BJ (cell line): Measurements from ENCODE around the gene PRRG2. TPM values are rescaled to one million over a fixed set of nuclear protein-coding genes. Genes with fewer than 3 reads are reported as not detected.

ENCODE experiments used
- CTCF ChIA-PET: fragments of 350-600 bp; formaldehyde crosslinking; extraction: SDS; loops from one replicate; lab custom pipeline; 2021; ENCODE audit warnings: antibody characterized with exemption, inconsistent platforms; lab: Yijun Ruan, JAX
- POLR2A ChIA-PET: fragments of 300-600 bp; sonication (Branson Sonifier 250); formaldehyde crosslinking; extraction: SDS; loops from one replicate; lab custom pipeline; 2021; ENCODE audit warnings: antibody characterized with exemption; lab: Charles Lee
- DNase-seq: peaks from one replicate; pipeline ENCODE4 v3.0.0-alpha.2; 2011; ENCODE audit warnings: low read depth
- H3K27me3 ChIP-seq: 2 replicates; pipeline ENCODE4 v1.6.0; 2011; ENCODE audit warnings: low read length; ENCODE audit not compliant: control insufficient read depth, insufficient read depth
- H3K36me3 ChIP-seq: 2 replicates; pipeline ENCODE4 v1.5.1; 2011; ENCODE audit warnings: low read length; ENCODE audit not compliant: control insufficient read depth, insufficient read depth
- H3K4me3 ChIP-seq: 2 replicates; pipeline ENCODE4 v1.5.1; 2011; ENCODE audit warnings: low read depth, mild to moderate bottlenecking, control low read depth, low read length
- polyA plus RNA-seq: library from polyadenylated mRNA; depleted of rRNA; stranded (reverse); fragments of >200 nt; gene quantifications from 2 replicates; pipeline ENCODE4 v1.2.3, GENCODE V29; 2011
- TF ChIP-seq, protein P1 (sequence below): IDR thresholded peaks from 2 replicates; pipeline ENCODE4 v1.5.1; 2011; ENCODE audit warnings: low read depth, mild to moderate bottlenecking, control low read depth, inconsistent platforms, low read length, moderate library complexity; ENCODE audit not compliant: insufficient read depth

PRRG2 gene
- polyA plus RNA-seq, 1 experiment: 0.12 TPM

DNA sequence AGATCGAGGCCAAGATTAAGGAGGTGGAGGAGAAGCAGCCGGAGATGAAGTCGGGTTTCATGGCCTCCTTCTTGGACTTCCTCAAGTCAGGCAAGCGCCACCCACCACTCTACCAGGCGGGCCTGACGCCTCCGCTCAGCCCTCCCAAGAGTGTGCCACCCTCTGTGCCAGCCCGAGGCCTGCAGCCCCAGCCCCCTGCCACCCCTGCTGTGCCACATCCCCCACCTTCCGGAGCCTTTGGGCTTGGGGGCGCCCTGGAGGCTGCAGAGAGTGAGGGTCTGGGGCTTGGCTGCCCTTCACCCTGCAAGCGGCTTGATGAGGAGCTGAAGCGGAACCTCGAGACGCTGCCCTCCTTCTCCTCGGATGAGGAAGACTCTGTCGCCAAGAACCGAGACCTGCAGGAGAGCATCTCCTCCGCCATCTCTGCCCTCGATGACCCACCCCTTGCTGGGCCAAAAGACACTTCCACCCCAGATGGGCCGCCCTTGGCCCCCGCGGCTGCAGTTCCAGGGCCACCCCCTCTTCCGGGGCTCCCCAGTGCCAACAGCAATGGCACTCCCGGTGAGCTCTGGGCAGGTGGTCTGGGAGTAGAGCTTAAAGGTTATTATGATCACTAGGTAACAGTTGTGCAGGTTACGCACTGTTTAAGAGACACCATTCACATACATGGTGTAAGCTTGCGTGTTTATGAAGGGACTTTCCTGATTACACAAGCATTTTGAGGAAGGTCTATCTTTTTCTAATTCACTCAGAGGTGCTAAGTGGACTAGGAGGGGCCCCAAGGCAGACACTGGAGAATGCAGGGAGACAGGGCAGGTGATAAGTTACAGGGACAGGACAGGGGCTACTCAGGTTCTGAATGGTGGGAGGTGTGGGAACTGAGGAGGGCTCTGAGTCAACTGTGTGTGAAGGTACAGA is 18.5 kb downstream of the PRRG2 start:
- Histone ChIP-seq H3K27me3 (no peaks in the 10 kb centered on the region), H3K4me3 (no peak overlapping the region), H3K36me3 (peaks cover 27% of the 10 kb centered on the region)
- ChIA-PET POLR2A (no interaction called here), CTCF (no interaction called here)
- TF ChIP-seq, protein P1, sequence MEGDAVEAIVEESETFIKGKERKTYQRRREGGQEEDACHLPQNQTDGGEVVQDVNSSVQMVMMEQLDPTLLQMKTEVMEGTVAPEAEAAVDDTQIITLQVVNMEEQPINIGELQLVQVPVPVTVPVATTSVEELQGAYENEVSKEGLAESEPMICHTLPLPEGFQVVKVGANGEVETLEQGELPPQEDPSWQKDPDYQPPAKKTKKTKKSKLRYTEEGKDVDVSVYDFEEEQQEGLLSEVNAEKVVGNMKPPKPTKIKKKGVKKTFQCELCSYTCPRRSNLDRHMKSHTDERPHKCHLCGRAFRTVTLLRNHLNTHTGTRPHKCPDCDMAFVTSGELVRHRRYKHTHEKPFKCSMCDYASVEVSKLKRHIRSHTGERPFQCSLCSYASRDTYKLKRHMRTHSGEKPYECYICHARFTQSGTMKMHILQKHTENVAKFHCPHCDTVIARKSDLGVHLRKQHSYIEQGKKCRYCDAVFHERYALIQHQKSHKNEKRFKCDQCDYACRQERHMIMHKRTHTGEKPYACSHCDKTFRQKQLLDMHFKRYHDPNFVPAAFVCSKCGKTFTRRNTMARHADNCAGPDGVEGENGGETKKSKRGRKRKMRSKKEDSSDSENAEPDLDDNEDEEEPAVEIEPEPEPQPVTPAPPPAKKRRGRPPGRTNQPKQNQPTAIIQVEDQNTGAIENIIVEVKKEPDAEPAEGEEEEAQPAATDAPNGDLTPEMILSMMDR: no peak
- no peak for DNase-seq

DNA sequence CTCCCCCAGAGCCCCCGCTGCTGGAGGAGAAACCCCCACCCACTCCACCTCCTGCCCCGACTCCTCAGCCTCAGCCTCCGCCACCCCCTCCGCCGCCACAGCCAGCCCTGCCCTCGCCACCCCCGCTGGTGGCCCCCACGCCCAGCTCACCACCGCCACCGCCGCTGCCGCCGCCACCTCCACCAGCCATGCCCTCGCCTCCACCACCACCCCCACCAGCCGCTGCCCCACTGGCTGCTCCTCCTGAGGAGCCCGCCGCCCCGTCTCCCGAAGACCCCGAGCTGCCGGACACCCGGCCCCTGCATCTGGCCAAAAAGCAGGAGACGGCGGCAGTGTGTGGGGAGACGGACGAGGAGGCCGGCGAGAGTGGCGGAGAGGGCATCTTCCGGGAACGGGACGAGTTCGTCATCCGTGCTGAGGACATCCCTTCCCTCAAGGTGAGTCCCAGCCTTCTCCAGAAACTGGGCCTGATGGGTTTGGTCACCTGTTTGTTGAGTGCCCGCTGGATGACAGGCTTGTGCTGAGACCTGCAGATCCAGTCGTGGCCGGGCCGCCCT is 20.4 kb downstream of the PRRG2 start:
- H3K27me3 ChIP-seq: no peaks in the 10 kb centered on the region
- H3K4me3 ChIP-seq: no peak overlapping the region
- DNase-seq: no peak
- TF ChIP-seq, protein P1: no peak
- H3K36me3 ChIP-seq: peaks cover 24% of the 10 kb centered on the region
- CTCF ChIA-PET: no interaction called here
- POLR2A ChIA-PET: no interaction called here

DNA sequence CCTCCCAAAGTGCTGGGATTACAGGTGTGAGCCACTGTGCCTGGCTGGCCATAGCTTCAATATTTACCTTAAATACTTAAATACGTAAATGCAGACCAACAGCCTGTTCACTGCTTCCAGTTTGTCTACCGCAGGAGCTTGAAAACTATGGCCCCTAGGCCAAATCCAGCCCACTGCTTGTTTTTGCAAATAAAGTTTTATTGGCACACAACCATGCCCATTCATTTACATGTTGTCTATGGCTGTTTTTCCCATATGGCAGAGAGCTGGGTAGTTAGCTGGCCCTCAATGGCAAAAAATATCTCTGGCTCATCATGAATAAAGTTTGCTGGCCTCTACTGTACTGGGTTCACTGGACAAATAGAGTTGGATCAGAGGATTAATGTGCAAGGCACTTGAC is 21.7 kb downstream of the PRRG2 start:
- TF ChIP-seq, protein P1: no peak
- Histone ChIP-seq H3K36me3 (peaks cover 21% of the 10 kb centered on the region), H3K27me3 (no peaks in the 10 kb centered on the region), H3K4me3 (no peak overlapping the region)
- DNase-seq: no peak
- ChIA-PET POLR2A (no interaction called here), CTCF (interaction anchor here (0.6 kb wide), 1 partner anchor 21 kb away, joined by 3 read pairs; no protein-coding TSS in a partner anchor)

DNA sequence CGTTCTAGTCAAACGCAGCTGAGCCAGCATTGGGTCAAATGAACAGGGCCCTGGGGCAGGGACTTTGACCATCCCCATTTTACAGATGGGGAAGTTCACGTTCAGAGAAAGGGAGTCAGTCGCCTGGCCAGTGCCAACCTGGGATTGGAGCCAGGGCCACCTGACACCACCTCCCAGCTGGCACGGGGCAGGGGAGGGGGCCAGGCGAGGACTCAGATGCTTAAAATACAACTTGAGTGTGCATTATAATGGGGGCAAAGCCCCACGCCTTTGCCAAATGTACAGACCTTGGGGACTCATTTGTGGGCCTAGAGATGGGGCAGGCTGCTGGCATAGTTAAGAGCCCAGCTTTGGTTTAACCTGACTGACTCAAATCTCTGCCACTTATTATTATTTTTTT is 24.5 kb downstream of the PRRG2 start:
- CTCF ChIA-PET: no interaction called here
- DNase-seq: no peak
- Histone ChIP-seq H3K36me3 (peaks cover 27% of the 10 kb centered on the region), H3K4me3 (no peak overlapping the region), H3K27me3 (no peaks in the 10 kb centered on the region)
- TF ChIP-seq, protein P1: no peak
- POLR2A ChIA-PET: no interaction called here

DNA sequence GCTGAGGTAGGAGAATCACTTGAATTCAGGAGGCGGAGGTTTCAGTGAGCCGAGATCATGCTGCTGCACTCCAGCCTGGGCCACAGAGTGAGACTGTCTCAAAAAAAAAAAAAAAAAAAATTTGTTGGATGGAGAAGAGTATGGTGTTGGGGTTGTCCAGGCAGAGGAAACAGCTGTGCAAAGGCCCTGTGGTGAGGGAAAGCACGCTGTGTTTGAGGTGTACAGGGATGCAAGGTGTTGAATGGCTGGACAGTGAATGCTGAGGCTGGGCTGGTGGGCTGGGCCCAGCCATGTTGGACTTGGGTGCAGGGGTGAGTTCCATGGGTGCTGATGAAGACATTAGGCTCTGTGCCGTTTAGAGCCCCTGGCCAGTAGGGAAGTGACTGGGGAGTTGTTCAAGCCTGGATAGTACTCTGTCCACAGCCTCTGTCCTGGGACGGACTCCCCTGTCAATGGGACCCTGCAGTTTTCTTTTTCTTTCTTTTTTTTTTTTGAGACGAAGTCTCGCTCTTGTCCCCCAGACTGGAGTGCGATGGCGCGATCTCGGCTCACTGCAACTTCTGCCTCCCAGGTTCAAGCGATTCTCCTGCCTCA is 28.5 kb downstream of the PRRG2 start:
- Histone ChIP-seq H3K36me3 (peaks cover 19% of the 10 kb centered on the region), H3K27me3 (no peaks in the 10 kb centered on the region), H3K4me3 (no peak overlapping the region)
- TF ChIP-seq, protein P1: no peak
- DNase-seq: no peak
- ChIA-PET POLR2A (no interaction called here), CTCF (no interaction called here)
